ENCODE measurements around the gene ACIN1. TPM values are rescaled to one million over a fixed set of nuclear protein-coding genes. Genes with fewer than 3 reads are reported as not detected.
"Not testable (repeated sequence)": the region's sequence is repeated elsewhere in the genome, so short reads cannot be mapped to it uniquely, and the experiment has no call there.

ACIN1 gene
- total RNA-seq, 1 donor from 2014 or later, result 73.0 TPM

- DNase-seq (ENCODE audit: low spot score in 2 of 2) (no peak), FAIRE-seq (no peak)
Observed at GRCh38 chr14:23023022-23023794, 71.7 kb downstream of the ACIN1 start.

- FAIRE-seq, result no peak
- no peak for DNase-seq (ENCODE audit: low spot score in 2 of 2)
Observed at GRCh38 chr14:23021889-23022442, 73.0 kb downstream of the ACIN1 start.

GRCh38 chr14:23021434-23021833 lies 73.5 kb downstream of the ACIN1 start:
- FAIRE-seq (no peak), DNase-seq (ENCODE audit: low spot score in 2 of 2) (no peak)

- DNase-seq (ENCODE audit: low spot score in 2 of 2), result no peak
- no peak for FAIRE-seq
Observed at GRCh38 chr14:23020143-23021128, 74.5 kb downstream of the ACIN1 start.

GRCh38 chr14:23018107-23018506 lies 76.8 kb downstream of the ACIN1 start:
- DNase-seq (ENCODE audit: low spot score in 2 of 2) (no peak), FAIRE-seq (no peak)

- no peak for FAIRE-seq
Observed at GRCh38 chr14:23017091-23017490, 77.8 kb downstream of the ACIN1 start.

GRCh38 chr14:23015618-23016017 lies 79.3 kb downstream of the ACIN1 start:
- DNase-seq (ENCODE audit: low spot score in 2 of 2) (no peak), FAIRE-seq (no peak)

More at GRCh38 chr14:23017091-23017490, 77.8 kb downstream of the ACIN1 start:
- no peak for DNase-seq (ENCODE audit: low spot score in 2 of 2)

- FAIRE-seq; DNase-seq (ENCODE audit: low spot score in 2 of 2): not testable (repeated sequence)
Observed at GRCh38 chr14:23013749-23014054, 81.2 kb downstream of the ACIN1 start.

- DNase-seq (ENCODE audit: low spot score in 2 of 2), result no peak
- no peak for FAIRE-seq
Observed at GRCh38 chr14:23013054-23013748, 81.7 kb downstream of the ACIN1 start.

- DNase-seq (ENCODE audit: low spot score in 2 of 2) (peak; percentile 80 to 82), FAIRE-seq (no peak)
Observed at GRCh38 chr14:23009939-23010726, 84.8 kb downstream of the ACIN1 start, which contains the start of gene C14orf93. TSS of gene C14orf93 (minus strand) at chr14:23010143. CDS start at chr14:22999023, 11,120 bp downstream.

- FAIRE-seq (no peak), DNase-seq (ENCODE audit: low spot score in 2 of 2) (no peak)
Observed at GRCh38 chr14:23009483-23009938, 85.4 kb downstream of the ACIN1 start.

GRCh38 chr14:23008831-23009230 lies 86.1 kb downstream of the ACIN1 start:
- FAIRE-seq (no peak), DNase-seq (ENCODE audit: low spot score in 2 of 2) (no peak)

Other genes with a start within 250 kb of the ACIN1 start
- 2.9 TPM for gene LRP10, start 223.4 kb downstream of the ACIN1 start, total RNA-seq
- 2.4 TPM for gene REM2, start 211.9 kb downstream of the ACIN1 start, total RNA-seq
- 73.4 TPM for gene RBM23, start 176.0 kb downstream of the ACIN1 start, total RNA-seq
- 61.1 TPM for gene PRMT5, start 165.8 kb downstream of the ACIN1 start, total RNA-seq
- 23.2 TPM for gene HAUS4, start 138.0 kb downstream of the ACIN1 start, total RNA-seq
- 4.5 TPM for gene AJUBA, start 112.6 kb downstream of the ACIN1 start, total RNA-seq
- 4.5 TPM for gene C14orf93, start 85.0 kb downstream of the ACIN1 start, total RNA-seq
- gene PSMB5, start 60.2 kb downstream of the ACIN1 start, total RNA-seq, result 194 TPM
- under 0.01 TPM for gene PSMB11, start 52.9 kb downstream of the ACIN1 start, total RNA-seq
- 9.4 TPM for gene CDH24, start 37.6 kb downstream of the ACIN1 start, total RNA-seq
- 22.0 TPM for gene C14orf119, start 369 bp upstream of the ACIN1 start, total RNA-seq
- not detected for gene CIROP, start 9.9 kb upstream of the ACIN1 start, total RNA-seq
- gene CEBPE, start 24.1 kb upstream of the ACIN1 start, total RNA-seq, result not detected
- 4.1 TPM for gene SLC7A8, start 88.5 kb upstream of the ACIN1 start, total RNA-seq
- gene RNF212B, start 142.8 kb upstream of the ACIN1 start, total RNA-seq, result not detected
- 2.0 TPM for gene HOMEZ, start 191.0 kb upstream of the ACIN1 start, total RNA-seq
- 4.5 TPM for gene PPP1R3E, start 207.7 kb upstream of the ACIN1 start, total RNA-seq
- 10.6 TPM for gene BCL2L2, start 211.7 kb upstream of the ACIN1 start, total RNA-seq
- 70.1 TPM for gene PABPN1, start 226.3 kb upstream of the ACIN1 start, total RNA-seq